OCI-LY1 (cell line): ENCODE results near the gene ZNF182.
"Not testable (repeated sequence)": the region's sequence is repeated elsewhere in the genome, so short reads cannot be mapped to it uniquely, and the experiment has no call there.

Experiments
- H2AFZ ChIP-seq: fragments of 200-600 bp; sonication (generic), shearing (Covaris generic); 2 replicates; pipeline ENCODE4 v1.6.0; 2014; ENCODE audit warnings: antibody characterized with exemption, mild to moderate bottlenecking, low read length
- H3F3A ChIP-seq: fragments of 200-600 bp; sonication (generic), shearing (Covaris generic); 2 replicates; pipeline ENCODE4 v1.6.0; 2014; ENCODE audit warnings: mild to moderate bottlenecking, antibody characterized with exemption, low read length, moderate library complexity; ENCODE audit not compliant: insufficient read depth
- H3K27ac ChIP-seq: fragments of 200-600 bp; sonication (generic); 2 replicates; pipeline ENCODE4 v1.5.1; 2014; ENCODE audit warnings: low read length, mixed run types, mild to moderate bottlenecking, low read depth; ENCODE audit not compliant: poor library complexity, severe bottlenecking
- H3K27me3 ChIP-seq: fragments of 200-600 bp; sonication (generic); 2 replicates; pipeline ENCODE4 v1.6.0; 2014; ENCODE audit warnings: antibody characterized with exemption, mild to moderate bottlenecking, low read length, moderate library complexity; ENCODE audit not compliant: insufficient read depth
- H3K36me3 ChIP-seq: fragments of 200-600 bp; sonication (generic); 2 replicates; pipeline ENCODE4 v1.6.1; 2014; ENCODE audit warnings: mild to moderate bottlenecking, antibody characterized with exemption, low read length, moderate library complexity, mixed read lengths; ENCODE audit not compliant: insufficient read depth
- H3K4me1 ChIP-seq: fragments of 200-600 bp; sonication (generic); 2 replicates; pipeline ENCODE4 v1.5.1; 2014; ENCODE audit warnings: mild to moderate bottlenecking, low read length, moderate library complexity; ENCODE audit not compliant: insufficient read depth, severe bottlenecking
- H3K4me2 ChIP-seq: fragments of 200-600 bp; sonication (generic), shearing (Covaris generic); 2 replicates; pipeline ENCODE4 v1.6.1; 2014; ENCODE audit warnings: low read length
- H3K4me3 ChIP-seq: fragments of 200-600 bp; sonication (generic); 2 replicates; pipeline ENCODE4 v1.5.1; 2014; ENCODE audit warnings: low read length, low read depth, mild to moderate bottlenecking, mixed read lengths; ENCODE audit not compliant: poor library complexity, severe bottlenecking
- H3K79me2 ChIP-seq: fragments of 200-600 bp; shearing (Covaris generic); 2 replicates; pipeline ENCODE4 v1.6.1; 2016; ENCODE audit warnings: mixed run types, low read length, mixed read lengths; ENCODE audit not compliant: insufficient read depth
- H3K9ac ChIP-seq: fragments of 200-600 bp; sonication (generic), shearing (Covaris generic); 2 replicates; pipeline ENCODE4 v1.6.1; 2014; ENCODE audit warnings: mild to moderate bottlenecking, low read length, mixed read lengths
- H3K9me2 ChIP-seq: fragments of 200-600 bp; sonication (generic), shearing (Covaris generic); 2 replicates; pipeline ENCODE4 v1.6.1; 2014; ENCODE audit warnings: low read depth, mild to moderate bottlenecking, low read length, mixed read lengths
- H3K9me3 ChIP-seq: fragments of 200-600 bp; shearing (Covaris generic); 2 replicates; pipeline ENCODE4 v1.6.1; 2014; ENCODE audit warnings: low read length, mixed read lengths
- H4K20me1 ChIP-seq: fragments of 200-600 bp; sonication (generic), shearing (Covaris generic); 2 replicates; pipeline ENCODE4 v1.6.0; 2016; ENCODE audit warnings: mild to moderate bottlenecking, low read length; ENCODE audit not compliant: insufficient read depth
- EZH2 ChIP-seq: fragments of 200-600 bp; sonication (generic), shearing (Covaris generic); IDR thresholded peaks from 2 replicates; pipeline ENCODE4 v1.8.0; 2017; ENCODE audit warnings: borderline replicate concordance, mixed run types, mild to moderate bottlenecking, antibody characterized with exemption, low read length, moderate library complexity, mixed read lengths
- TF ChIP-seq, protein P1 (sequence below): fragments of 200-600 bp; sonication (generic), shearing (Covaris generic); IDR thresholded peaks from 2 replicates; pipeline ENCODE4 v1.5.1; 2017; ENCODE audit warnings: mild to moderate bottlenecking, antibody characterized with exemption, low read length, moderate library complexity, mixed read lengths

Gene ZNF182

DNA sequence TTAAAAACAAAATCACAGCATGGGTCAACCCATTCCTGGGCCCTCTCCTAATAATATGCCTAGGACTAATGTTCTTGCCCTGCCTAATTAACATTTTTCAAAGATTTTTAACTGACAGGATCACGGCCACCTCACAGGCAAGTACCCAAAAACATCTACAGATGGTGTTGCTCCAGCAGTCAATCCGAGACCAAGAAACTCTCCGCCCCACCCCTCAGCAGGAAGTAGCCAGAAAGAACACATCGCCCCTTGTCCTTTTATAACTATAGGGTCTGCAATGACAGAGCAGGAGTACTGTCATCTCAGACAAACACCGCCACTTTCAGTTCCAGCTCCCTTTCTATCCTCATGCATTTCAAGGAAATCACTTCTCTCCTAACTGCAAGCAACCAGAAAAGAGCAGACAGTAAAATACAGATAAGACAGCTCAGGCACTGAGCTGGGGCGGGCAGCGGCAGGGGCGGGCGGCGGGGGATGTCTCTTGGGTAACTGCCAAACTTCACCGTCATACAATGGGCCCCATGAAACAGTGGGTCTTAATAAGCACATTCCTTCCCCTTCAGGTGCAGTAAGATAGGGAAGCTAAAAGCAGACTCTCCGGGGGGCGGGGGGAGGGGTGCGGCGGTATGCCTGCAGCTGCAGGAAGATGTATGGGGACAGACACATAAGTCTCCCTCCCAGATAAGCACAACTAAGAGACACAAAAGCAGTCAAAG is 67.4 kb downstream of the ZNF182 start:
- H3K9me3 ChIP-seq, result 0 out of 2 replicates have a peak, but pooled peaks cover 2% of the 10 kb centered on the region
- no peak overlapping the region for H2AFZ ChIP-seq
- no peaks in the 10 kb centered on the region for H3K79me2 ChIP-seq
- peak overlapping the region; percentile 82 for H3K27ac ChIP-seq
- peaks cover 19% of the 10 kb centered on the region for H3K4me1 ChIP-seq
- H3K9ac ChIP-seq, result peak overlapping the region; percentile 37; the same call in 1 of the 2 replicates
- no peaks in the 10 kb centered on the region for H3K9me2 ChIP-seq
- no peaks in the 10 kb centered on the region for H4K20me1 ChIP-seq
- no peaks in the 10 kb centered on the region for H3F3A ChIP-seq
- H3K27me3 ChIP-seq, result no peaks in the 10 kb centered on the region
- TF ChIP-seq, protein P1, sequence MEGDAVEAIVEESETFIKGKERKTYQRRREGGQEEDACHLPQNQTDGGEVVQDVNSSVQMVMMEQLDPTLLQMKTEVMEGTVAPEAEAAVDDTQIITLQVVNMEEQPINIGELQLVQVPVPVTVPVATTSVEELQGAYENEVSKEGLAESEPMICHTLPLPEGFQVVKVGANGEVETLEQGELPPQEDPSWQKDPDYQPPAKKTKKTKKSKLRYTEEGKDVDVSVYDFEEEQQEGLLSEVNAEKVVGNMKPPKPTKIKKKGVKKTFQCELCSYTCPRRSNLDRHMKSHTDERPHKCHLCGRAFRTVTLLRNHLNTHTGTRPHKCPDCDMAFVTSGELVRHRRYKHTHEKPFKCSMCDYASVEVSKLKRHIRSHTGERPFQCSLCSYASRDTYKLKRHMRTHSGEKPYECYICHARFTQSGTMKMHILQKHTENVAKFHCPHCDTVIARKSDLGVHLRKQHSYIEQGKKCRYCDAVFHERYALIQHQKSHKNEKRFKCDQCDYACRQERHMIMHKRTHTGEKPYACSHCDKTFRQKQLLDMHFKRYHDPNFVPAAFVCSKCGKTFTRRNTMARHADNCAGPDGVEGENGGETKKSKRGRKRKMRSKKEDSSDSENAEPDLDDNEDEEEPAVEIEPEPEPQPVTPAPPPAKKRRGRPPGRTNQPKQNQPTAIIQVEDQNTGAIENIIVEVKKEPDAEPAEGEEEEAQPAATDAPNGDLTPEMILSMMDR, result no peak
- TF ChIP-seq EZH2, result no peak
- H3K4me3 ChIP-seq, result peak overlapping the region; percentile 49
- peak overlapping the region; percentile 62 for H3K4me2 ChIP-seq
- no peaks in the 10 kb centered on the region for H3K36me3 ChIP-seq

GRCh38 chrX:47933946-47934345 is 69.8 kb downstream of the ZNF182 start:
- Histone ChIP-seq H3F3A (no peaks in the 10 kb centered on the region), H3K27ac (no peak overlapping the region), H3K79me2 (no peaks in the 10 kb centered on the region), H3K4me2 (no peak overlapping the region), H2AFZ (no peak overlapping the region), H3K4me3 (no peak overlapping the region), H3K9me3 (0 out of 2 replicates have a peak, but pooled peaks cover 2% of the 10 kb centered on the region), H3K36me3 (no peaks in the 10 kb centered on the region), H3K4me1 (peaks cover 19% of the 10 kb centered on the region), H3K9ac (no peak overlapping the region), H4K20me1 (no peaks in the 10 kb centered on the region), H3K27me3 (no peaks in the 10 kb centered on the region), H3K9me2 (no peaks in the 10 kb centered on the region)
- TF ChIP-seq, protein P1, result no peak
- TF ChIP-seq EZH2, result no peak

DNA sequence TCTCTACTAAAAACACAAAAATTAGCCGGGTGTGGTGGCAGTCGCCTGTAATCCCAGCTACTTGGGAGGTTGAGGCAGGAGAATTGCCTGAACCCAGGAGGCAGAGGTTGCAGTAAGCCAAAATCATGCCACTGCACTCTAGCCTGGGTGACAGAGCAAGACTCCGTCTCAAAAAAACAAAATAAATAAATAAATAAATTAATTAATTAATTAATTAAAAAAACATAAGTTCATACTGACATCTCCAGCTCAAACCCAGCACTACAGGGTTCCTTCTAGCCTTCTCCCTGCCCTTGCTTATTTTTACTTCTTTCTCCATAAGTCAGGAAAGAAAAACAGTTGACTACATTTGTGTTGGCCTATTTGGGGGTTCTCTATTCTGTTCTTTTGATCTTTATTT is 71.8 kb downstream of the ZNF182 start:
- not testable (repeated sequence) for H3K4me2 ChIP-seq, H3K36me3 ChIP-seq, H3F3A ChIP-seq, H3K79me2 ChIP-seq, H4K20me1 ChIP-seq, H3K9me3 ChIP-seq, H3K27me3 ChIP-seq, H3K9ac ChIP-seq, H3K4me3 ChIP-seq, H2AFZ ChIP-seq, H3K9me2 ChIP-seq, H3K27ac ChIP-seq
- peaks cover 17% of the 10 kb centered on the region for H3K4me1 ChIP-seq

- H3F3A ChIP-seq, result no peaks in the 10 kb centered on the region
- TF ChIP-seq, protein P1, result no peak
- no peak for TF ChIP-seq EZH2
- H3K9ac ChIP-seq, result no peak overlapping the region
- no peak overlapping the region for H3K27ac ChIP-seq
- H3K9me2 ChIP-seq, result no peaks in the 10 kb centered on the region
- H3K9me3 ChIP-seq, result no peaks in the 10 kb centered on the region
- H2AFZ ChIP-seq, result no peak overlapping the region
- H3K27me3 ChIP-seq, result no peaks in the 10 kb centered on the region
- no peak overlapping the region for H3K4me3 ChIP-seq
- H3K4me2 ChIP-seq, result no peak overlapping the region
- H4K20me1 ChIP-seq, result no peaks in the 10 kb centered on the region
- no peaks in the 10 kb centered on the region for H3K79me2 ChIP-seq
- no peaks in the 10 kb centered on the region for H3K4me1 ChIP-seq
- no peaks in the 10 kb centered on the region for H3K36me3 ChIP-seq
Measured at GRCh38 chrX:47927212-47927611, 76.6 kb downstream of the ZNF182 start.
